NAMALWA (cell line): ENCODE measurements around the gene PEX26.
"Not testable (repeated sequence)": the region's sequence is repeated elsewhere in the genome, so short reads cannot be mapped to it uniquely, and the experiment has no call there.

Source experiments
- DNase-seq: peaks from one replicate; pipeline ENCODE4 v3.0.0-alpha.2; 2015; ENCODE audit warnings: low spot score

The PEX26 gene

GRCh38 chr22:18119409-18120110, 41.8 kb downstream of the PEX26 start:
- DNase-seq = no peak

- DNase-seq = no peak
Observed at GRCh38 chr22:18120857-18121256, 43.1 kb downstream of the PEX26 start.

DNA sequence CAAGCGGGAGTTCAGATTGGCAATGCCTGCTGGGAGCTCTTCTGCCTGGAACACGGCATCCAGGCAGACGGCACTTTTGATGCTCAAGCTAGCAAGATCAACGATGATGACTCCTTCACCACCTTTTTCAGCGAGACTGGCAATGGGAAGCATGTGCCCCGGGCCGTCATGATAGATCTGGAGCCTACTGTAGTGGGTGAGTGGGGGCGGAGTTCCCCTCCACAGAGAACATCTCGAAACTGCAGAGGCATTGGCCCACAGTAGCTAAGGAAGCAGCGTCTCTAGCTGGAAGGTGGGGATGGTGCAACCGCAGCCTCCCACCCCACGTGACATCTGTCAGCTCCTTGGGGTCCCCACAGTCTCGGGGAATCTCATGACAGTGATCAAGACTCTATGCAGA, 43.7 kb downstream of the PEX26 start:
- no peak for DNase-seq

- no peak for DNase-seq
Observed at GRCh38 chr22:18121954-18122554, 44.3 kb downstream of the PEX26 start.

DNA sequence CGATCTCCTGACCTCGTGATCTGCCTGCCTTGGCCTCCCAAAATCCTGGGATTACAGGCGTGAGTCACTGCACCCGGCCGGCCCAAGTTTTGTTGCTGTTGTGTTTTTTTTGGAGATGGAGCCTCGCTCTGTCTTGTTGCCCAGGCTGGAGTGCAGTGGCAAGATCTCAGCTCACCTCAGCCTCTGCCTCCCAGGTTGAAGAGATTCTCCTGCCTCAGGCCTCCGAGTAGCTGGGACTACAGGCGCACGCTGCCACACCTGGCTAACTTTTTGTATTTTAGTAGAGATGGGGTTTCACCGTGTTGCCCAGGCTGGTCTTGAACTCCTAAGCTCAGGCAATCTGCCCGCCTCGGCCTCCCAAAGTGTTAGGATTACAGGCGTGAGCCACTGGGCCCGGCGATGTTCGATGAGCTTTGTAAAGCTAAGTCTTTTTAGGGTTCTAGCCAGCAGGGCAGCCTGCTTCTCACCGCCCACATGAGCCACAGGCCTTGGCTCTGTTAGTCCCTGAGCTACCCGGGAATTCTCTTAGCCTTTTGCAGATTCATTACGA, 45.8 kb downstream of the PEX26 start:
- not testable (repeated sequence) for DNase-seq

- DNase-seq = no peak
Observed at GRCh38 chr22:18126606-18127005, 48.8 kb downstream of the PEX26 start.

DNA sequence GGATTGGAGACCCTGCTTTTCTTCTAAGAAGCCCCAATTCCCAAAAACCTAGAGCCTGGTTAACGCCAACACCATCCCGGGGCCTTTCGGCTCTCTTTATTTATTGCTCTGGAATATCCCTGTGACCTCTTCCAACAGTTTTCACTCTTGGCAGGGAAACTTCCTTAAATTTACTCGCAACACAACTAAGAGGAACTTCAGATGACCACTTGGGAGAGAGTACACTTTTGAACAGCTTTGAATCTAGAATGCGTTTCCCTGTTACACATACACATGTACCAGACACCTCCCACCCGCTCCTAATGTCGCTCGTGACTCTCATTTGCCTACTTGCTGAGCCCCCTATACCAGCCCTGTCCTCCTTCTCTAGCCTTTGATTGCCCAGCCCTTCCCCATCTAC, 52.2 kb downstream of the PEX26 start:
- DNase-seq = no peak

- no peak for DNase-seq
Observed at GRCh38 chr22:18130699-18131429, 53.1 kb downstream of the PEX26 start.

DNA sequence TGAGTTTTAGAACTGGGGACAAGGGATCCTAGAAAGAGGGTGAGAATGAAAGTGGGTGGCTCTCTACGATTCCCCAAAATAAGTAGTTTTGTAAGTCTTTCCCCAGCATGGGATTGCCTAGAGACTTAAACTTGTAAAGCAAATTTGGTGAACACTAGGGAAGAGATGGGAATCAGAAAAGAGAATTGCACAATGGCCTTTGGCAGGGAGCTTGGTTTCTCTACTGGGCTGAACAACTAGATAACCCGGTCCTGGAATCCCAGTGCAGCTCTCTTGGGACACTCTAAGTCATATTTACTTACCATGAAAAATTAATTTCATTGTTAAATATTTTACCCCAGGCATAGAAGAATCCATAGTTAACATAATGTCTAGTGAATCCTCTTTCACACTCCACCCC, 55.7 kb downstream of the PEX26 start:
- DNase-seq = no peak

DNA sequence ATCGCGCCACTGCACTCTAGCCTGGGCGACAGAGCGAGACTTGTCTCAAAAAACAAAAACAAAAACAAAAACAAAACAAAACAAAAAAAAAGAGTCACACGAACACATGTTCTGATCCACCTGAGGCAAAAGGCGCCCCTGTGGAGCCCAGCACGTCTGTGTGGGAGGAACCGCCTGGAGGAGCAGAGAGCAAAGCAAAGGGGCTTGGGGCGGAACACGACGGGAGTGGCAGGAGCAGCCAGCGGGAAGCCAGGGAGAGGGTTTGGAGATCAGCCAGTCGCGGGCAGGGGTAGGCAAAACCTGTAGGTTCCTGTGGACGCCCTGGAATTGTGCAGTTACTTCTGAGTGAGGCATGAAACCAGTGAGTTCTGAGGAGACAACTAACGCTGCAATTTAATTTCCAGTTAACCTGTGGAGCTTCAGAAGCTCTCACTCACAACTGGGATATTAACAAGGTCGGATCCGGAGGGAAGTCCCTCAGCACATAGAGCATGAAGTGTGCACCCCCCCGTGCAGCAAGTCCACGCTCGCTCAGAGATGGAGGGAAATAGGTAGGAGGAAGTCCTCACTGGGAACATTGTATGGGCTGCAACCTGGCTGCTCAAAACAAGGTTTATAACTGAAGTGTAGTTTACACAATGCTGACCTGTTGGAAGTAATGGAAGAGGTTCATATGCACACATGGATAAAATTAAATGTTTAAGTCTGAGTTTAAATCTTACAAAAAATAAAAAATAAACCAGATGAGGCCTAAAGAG, 59.0 kb downstream of the PEX26 start:
- DNase-seq = no peak

- DNase-seq = not testable (repeated sequence)
Observed at GRCh38 chr22:18141004-18141403, 63.2 kb downstream of the PEX26 start.

DNA sequence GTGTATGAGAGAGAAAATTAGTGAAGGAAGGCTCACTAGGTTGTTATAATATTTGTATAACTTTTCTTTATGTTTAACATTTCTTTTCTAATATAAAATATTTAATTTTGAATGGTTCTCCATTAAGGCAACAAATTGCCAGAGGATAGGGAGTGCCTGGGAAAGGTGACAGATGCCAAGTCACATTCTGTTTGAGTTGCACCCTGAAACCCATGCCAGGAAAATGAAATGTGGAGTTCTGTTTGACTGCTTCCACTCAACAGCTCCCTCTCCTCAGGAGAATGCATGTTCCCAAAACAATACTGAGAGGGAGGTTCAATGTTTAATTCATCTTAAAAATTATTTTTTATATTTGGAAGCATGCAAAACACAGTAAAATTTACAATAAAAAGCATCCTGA, 66.3 kb downstream of the PEX26 start:
- DNase-seq = no peak

DNA sequence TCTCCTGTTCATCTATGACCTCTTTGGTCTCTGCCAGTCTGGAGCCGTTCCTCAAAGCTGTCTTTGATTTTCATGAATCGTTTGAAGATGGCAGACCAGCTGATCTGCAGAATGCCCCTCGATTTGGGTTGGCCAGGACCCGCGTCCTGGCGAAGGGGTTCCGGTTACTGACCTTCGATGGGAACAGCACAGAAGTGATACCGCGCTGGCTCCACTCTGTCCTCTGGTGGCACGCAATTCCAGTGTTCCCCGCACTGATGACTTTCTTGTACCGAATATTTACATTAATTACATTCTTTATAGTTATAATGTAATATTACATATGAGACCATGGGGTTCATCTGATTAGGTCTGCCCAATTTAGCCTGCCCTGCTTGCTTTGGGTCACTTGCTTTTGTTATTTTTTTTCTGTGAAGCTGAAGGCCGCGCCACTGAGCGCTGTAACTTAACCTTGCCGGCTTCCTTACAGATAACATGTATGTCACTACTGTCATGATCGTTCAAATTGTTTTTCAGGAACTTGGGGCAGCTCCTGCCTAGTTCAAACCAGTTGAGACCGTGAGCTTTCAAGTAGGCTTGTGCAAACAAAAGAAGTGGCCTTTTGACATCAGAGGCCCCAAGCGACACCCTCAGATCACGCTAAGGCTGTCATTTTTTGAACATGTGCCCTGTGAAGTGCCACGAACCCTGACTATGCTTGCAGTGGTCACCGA, 68.0 kb downstream of the PEX26 start:
- DNase-seq = no peak

DNA sequence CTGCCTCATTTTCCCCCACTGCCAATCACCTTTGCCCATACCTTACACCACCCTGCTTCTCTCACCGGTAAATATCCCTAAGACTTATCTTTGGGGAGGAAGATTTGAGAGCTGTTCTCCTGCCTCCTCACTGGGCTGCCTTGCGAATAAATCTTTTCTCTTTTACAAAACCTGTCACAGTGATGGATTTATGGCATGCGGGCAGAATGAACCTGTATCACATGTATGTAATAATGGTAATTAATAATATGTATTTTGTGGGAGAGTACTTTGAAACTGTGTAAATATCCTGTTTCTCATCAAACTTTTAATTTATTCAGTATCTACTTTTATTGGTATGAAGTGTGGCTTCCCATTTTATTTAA, 68.6 kb downstream of the PEX26 start:
- DNase-seq = no peak

DNA sequence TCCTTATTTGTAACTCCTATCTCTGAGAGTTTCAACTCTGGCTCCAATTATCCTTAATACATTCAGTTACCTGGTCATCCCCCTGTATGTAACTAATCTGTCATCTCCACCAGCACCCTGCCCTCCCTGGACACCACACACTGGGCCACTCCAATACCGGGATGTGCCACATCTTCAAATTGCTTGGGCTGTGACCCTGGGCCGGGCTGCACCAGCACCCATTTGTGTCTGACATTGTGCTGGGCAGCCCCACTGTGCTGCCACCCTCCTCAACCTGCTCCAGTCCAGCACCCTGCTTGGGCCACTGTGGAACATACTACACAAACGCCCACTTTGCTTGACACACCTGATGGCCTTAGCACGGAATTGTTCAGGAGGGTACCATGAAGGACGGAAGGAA, 70.0 kb downstream of the PEX26 start:
- no peak for DNase-seq

DNA sequence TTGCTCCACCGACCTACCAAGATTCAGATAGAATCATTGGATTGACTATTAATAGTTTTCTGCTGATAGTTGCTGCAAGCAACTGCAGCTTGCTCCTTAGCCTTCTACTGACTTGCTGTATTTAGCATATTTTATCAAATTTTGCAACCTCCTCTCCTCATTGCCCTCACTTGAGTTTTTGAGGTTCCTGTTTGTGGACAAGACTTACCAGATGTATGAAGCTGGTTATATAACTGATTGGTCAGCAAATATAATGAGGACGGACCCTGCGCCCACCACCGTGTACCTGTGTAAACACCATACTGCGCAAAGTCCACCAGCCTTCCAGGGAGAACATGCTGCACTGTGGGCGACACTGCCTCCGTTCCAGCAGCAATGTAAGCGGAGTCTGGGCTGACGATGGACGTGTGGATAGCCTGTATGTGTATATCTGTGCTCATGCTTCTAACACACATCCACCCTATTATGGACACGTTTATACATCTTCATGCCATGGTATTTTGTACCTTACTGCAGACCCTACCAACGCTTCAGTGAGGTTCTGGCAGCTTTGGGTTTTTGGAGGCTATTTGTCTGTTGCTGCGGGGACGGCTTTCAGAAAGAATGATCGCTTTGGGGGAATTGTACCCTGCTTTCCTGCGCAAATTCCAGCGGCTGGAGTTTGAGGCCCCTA, 70.6 kb downstream of the PEX26 start:
- no peak for DNase-seq

DNA sequence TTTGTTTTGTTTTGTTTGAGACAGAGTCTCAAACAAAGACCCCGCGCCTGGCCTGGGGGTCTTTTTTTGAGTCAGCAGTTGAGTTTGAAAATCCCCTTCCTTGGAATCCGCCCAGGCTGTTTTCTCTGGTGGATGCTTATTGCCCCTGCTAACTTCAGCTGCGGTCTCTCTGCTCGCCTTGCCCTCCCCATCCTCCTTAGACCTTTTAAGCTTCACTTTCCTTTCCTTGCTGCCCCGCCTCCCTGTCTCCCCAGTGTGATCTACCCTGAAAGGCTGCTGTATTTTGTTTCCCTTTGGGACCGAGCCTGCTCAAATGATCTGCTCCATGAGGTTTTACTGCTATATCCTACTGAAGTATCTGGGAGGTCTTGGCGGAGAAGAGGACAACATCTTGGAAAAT, 74.7 kb downstream of the PEX26 start:
- no peak for DNase-seq

DNA sequence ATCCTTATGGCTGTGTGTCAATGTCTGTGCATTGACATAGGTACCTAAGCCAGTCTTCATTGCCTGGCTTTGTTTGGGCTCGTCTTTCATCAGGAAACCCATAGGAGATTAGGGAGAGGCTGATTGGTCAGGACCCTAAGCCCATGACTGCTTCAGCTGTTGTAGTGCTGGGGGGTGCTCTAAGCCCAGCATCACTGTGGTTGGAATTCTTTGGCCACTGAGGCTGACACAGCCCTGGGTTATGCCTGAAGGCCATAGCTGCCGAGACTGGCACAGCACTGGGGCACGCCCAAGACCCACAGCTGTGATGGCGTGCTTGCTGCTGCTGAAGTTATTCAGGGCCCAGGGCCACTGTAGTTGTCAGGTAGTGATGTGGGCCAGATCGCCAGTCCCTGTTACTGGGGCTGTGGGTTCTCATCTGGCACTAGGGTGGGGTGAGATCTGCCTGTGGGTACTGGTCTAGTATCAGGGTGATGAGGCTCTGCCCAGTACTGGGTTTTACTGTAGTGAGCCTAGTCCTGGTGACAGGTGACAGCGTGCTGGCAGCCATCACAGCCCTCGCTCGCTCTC, 77.1 kb downstream of the PEX26 start:
- no peak for DNase-seq
